Transverse colon (tissue), 4 donors: ENCODE measurements around the gene GSAP.

ENCODE experiments used
- CTCF ChIP-seq, 5 experiments: fragments of 200-600 bp in 3 of 5; fragments of 450-650 bp in 2 of 5; sonication (generic) in 3 of 5; IDR thresholded peaks; 1 replicate in 2 of 5; 2 replicates in 3 of 5; pipeline ENCODE4 v1.5.1; 2016 to 2017; ENCODE audit warnings: antibody characterized with exemption in 5 of 5, inconsistent platforms in 3 of 5, mild to moderate bottlenecking in 2 of 5, moderate library complexity in 1 of 5
- POLR2A ChIP-seq: fragments of 450-650 bp; IDR thresholded peaks from one replicate; pipeline ENCODE4 v1.6.1; 2016; ENCODE audit warnings: antibody characterized with exemption, mild to moderate bottlenecking, moderate library complexity
- POLR2AphosphoS5 ChIP-seq, 3 donors: sonication (generic); formaldehyde crosslinking; IDR thresholded peaks; one replicate each; pipeline ENCODE4 v1.6.1; 2016; ENCODE audit warnings: antibody characterized with exemption in 3 of 3

GRCh38 chr7:77354914-77355313, 61.2 kb downstream of the GSAP start:
- TF ChIP-seq CTCF (IDR thresholded peaks at IDR 0.05) (no peak), POLR2AphosphoS5 (IDR thresholded peaks at IDR 0.05) (no peak), POLR2A (no peak)
